ENCODE measurements around the gene MAD1L1. TPM values are rescaled to one million over a fixed set of nuclear protein-coding genes. Genes with fewer than 3 reads are reported as not detected.
A peak's percentile ranks its signal among the peaks of the same experiment; 100 is the strongest.

The MAD1L1 gene
- total and polyA plus RNA-seq, 8 donors, result 21.4 to 58.8 (median 22.5) TPM

GRCh38 chr7:2032030-2032875 is 200.5 kb downstream of the MAD1L1 start:
- H3K4me3 ChIP-seq, result no peak overlapping the region
- no peaks in the 10 kb centered on the region for H3K4me1 ChIP-seq
- no peak overlapping the region for H3K27ac ChIP-seq
- H3K9me3 ChIP-seq, result peaks cover 0 to 23% of the 10 kb centered on the region in 2 donors
- intact Hi-C loops (cut with DNase I), result no loop called here
- no peak for ATAC-seq
- no peaks in the 10 kb centered on the region for H3K27me3 ChIP-seq
- peak in 2 of 4 donors; percentile 25 to 61 for DNase-seq
- TF ChIP-seq CTCF (IDR thresholded peaks at IDR 0.05), result no peak
- no peaks in the 10 kb centered on the region for H3K36me3 ChIP-seq

GRCh38 chr7:2031451-2031845 is 201.3 kb downstream of the MAD1L1 start:
- no peaks in the 10 kb centered on the region for H3K27me3 ChIP-seq
- peak in 2 of 4 donors; percentile 16 to 41 for DNase-seq
- H3K4me1 ChIP-seq, result no peaks in the 10 kb centered on the region
- TF ChIP-seq CTCF (IDR thresholded peaks at IDR 0.05), result no peak
- ATAC-seq, result no peak
- intact Hi-C loops (cut with DNase I), result no loop called here
- H3K27ac ChIP-seq, result no peak overlapping the region
- no peak overlapping the region for H3K4me3 ChIP-seq
- no peaks in the 10 kb centered on the region for H3K36me3 ChIP-seq
- H3K9me3 ChIP-seq, result peaks cover 0 to 24% of the 10 kb centered on the region in 2 donors

- no peaks in the 10 kb centered on the region for H3K4me1 ChIP-seq
- intact Hi-C loops (cut with DNase I), result no loop called here
- DNase-seq (peak in 2 of 4 donors; percentile 29 to 64), ATAC-seq (no peak)
- TF ChIP-seq CTCF (IDR thresholded peaks at IDR 0.05), result no peak
- no peak overlapping the region for H3K4me3 ChIP-seq
- H3K36me3 ChIP-seq, result no peaks in the 10 kb centered on the region
- peaks cover 0 to 31% of the 10 kb centered on the region in 2 donors for H3K9me3 ChIP-seq
- no peak overlapping the region for H3K27ac ChIP-seq
- H3K27me3 ChIP-seq, result no peaks in the 10 kb centered on the region
Observed at GRCh38 chr7:2030475-2031450, 202.0 kb downstream of the MAD1L1 start.

- DNase-seq (peak in 2 of 4 donors; percentile 16 to 52), ATAC-seq (no peak)
- Histone ChIP-seq H3K9me3 (peaks cover 0 to 39% of the 10 kb centered on the region in 2 donors), H3K36me3 (no peaks in the 10 kb centered on the region), H3K27me3 (no peaks in the 10 kb centered on the region), H3K27ac (no peak overlapping the region), H3K4me3 (no peak overlapping the region), H3K4me1 (no peaks in the 10 kb centered on the region)
- no peak for TF ChIP-seq CTCF (IDR thresholded peaks at IDR 0.05)
- intact Hi-C loops (cut with DNase I), result no loop called here
Observed at GRCh38 chr7:2029936-2030335, 202.8 kb downstream of the MAD1L1 start.

Measured in left lung (tissue), 10 donors.